Sciatic nerve (tissue), 2 donors: ENCODE measurements around the gene SAMD1. TPM values are rescaled to one million over a fixed set of nuclear protein-coding genes. Genes with fewer than 3 reads are reported as not detected.
"Not testable (repeated sequence)": the region's sequence is repeated elsewhere in the genome, so short reads cannot be mapped to it uniquely, and the experiment has no call there.

Experiments used
- ATAC-seq: fragments of 200-7000 bp; cut with Tn5 transposase; one replicate; pipeline ENCODE4 v1.9.1; 2020; ENCODE audit warnings: mild to moderate bottlenecking, moderate library complexity
- DNase-seq: peaks from one replicate; pipeline ENCODE4 v3.0.0-alpha.2; 2020; ENCODE audit warnings: low spot score
- intact Hi-C: fragments of 100-400 bp; cut with DNase I; formaldehyde crosslinking; loops from one replicate; pipeline ENCODE4 v1.14.2; 2022
- total RNA-seq: library from RNA; stranded (reverse); fragmentation: NEBNext Ultra II Directional; extraction: Animal tissue kit (Norgen Biotek cat#: 25700); gene quantifications from one replicate; pipeline ENCODE4 v1.2.1, GENCODE V29; 2021
- donor health status: DM: no; HTN: no; CAD: no.
- donor health status: DM: no; HTN: no; CAD: no.

The SAMD1 gene
- total RNA-seq, 1 donor from 2014 or later, result 22.2 TPM

- intact Hi-C loops, result no loop called here
- no peak for DNase-seq
- no peak for ATAC-seq
These were observed 38.1 kb downstream of the SAMD1 start for GRCh38 chr19:14052470-14052869.

- intact Hi-C loops, result no loop called here
- no peak for ATAC-seq
- no peak for DNase-seq
These were observed 38.6 kb downstream of the SAMD1 start for GRCh38 chr19:14051980-14052379.

GRCh38 chr19:14050961-14051360, 39.6 kb downstream of the SAMD1 start:
- intact Hi-C loops, ATAC-seq, DNase-seq: not testable (repeated sequence)

GRCh38 chr19:14050512-14050911, 40.0 kb downstream of the SAMD1 start:
- intact Hi-C loops, result no loop called here
- ATAC-seq (no peak), DNase-seq (no peak)

GRCh38 chr19:14048443-14049153, 42.0 kb downstream of the SAMD1 start:
- ATAC-seq, result peak; percentile 49
- peak; percentile 67 for DNase-seq
- intact Hi-C loops, result no loop called here

GRCh38 chr19:14047866-14048265, 42.7 kb downstream of the SAMD1 start:
- intact Hi-C loops, ATAC-seq: not testable (repeated sequence)

GRCh38 chr19:14042659-14043608, 47.6 kb downstream of the SAMD1 start:
- intact Hi-C loops, result not testable (repeated sequence)
- DNase-seq (peak; percentile 63), ATAC-seq (peak; percentile 82)

More at GRCh38 chr19:14047866-14048265, 42.7 kb downstream of the SAMD1 start:
- DNase-seq, result not testable (repeated sequence)

- ATAC-seq (no peak), DNase-seq (no peak)
- intact Hi-C loops, result no loop called here
These were observed 51.4 kb downstream of the SAMD1 start for GRCh38 chr19:14039181-14039580.

Other genes with a start within 250 kb of the SAMD1 start
- gene NANOS3, start 213.6 kb downstream of the SAMD1 start, total RNA-seq, result 1.4 TPM
- 3.4 TPM for gene BRME1, start 184.6 kb downstream of the SAMD1 start, total RNA-seq
- gene CC2D1A, start 184.6 kb downstream of the SAMD1 start, total RNA-seq, result 45.3 TPM
- gene PODNL1, start 152.3 kb downstream of the SAMD1 start, total RNA-seq, result 17.8 TPM
- 24.7 TPM for gene DCAF15, start 138.2 kb downstream of the SAMD1 start, total RNA-seq
- 16.1 TPM for gene RFX1, start 84.4 kb downstream of the SAMD1 start, total RNA-seq
- not detected for gene RLN3, start 62.6 kb downstream of the SAMD1 start, total RNA-seq
- 5.7 TPM for gene IL27RA, start 59.0 kb downstream of the SAMD1 start, total RNA-seq
- 4.5 TPM for gene PALM3, start 28.7 kb downstream of the SAMD1 start, total RNA-seq
- 5.6 TPM for gene MISP3, start 18.0 kb downstream of the SAMD1 start, total RNA-seq
- gene C19orf67, start 5.0 kb downstream of the SAMD1 start, total RNA-seq, result not detected
- 78.0 TPM for gene PRKACA, start 27.0 kb upstream of the SAMD1 start, total RNA-seq
- 0.22 TPM for gene ASF1B, start 45.8 kb upstream of the SAMD1 start, total RNA-seq
- gene ADGRL1, start 115.4 kb upstream of the SAMD1 start, total RNA-seq, result 11.8 TPM